ENCODE data around the gene GRSF1.
"Not testable (repeated sequence)": the region's sequence is repeated elsewhere in the genome, so short reads cannot be mapped to it uniquely, and the experiment has no call there.

Gene GRSF1

GRCh38 chr4:70818173-70818855 lies 21.4 kb downstream of the GRSF1 start:
- Mint-ChIP-seq H3K4me3 (no peak overlapping the region), H3K27me3 (no peaks in the 10 kb centered on the region), H3K9me3 (no peaks in the 10 kb centered on the region), H3K36me3 (ENCODE audit: low read depth) (peaks cover 67% of the 10 kb centered on the region), H3K4me1 (ENCODE audit: low read depth) (peaks cover 8% of the 10 kb centered on the region), H3K27ac (no peak overlapping the region)
- intact Hi-C loops (cut with micrococcal nuclease) = no loop called here

DNA sequence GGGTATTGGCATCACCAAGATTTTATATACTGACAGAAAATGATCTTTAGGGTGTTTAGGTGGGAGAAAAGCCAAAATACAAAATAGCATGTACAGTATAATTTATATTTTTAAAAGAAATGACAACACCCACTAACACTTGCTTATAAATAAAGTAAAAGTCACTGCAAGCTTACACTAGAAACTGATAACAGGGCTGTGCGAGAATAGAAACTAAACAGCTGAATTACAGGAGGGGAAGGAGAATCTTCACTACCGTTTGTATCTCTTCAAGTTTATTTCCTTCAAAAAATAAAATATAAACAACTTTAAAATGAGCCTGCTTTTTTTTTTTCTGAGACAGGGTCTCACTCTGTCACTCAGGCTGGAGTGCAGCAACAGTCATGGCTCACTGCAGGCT lies 22.8 kb downstream of the GRSF1 start:
- Mint-ChIP-seq H3K9me3 (no peaks in the 10 kb centered on the region), H3K27ac (no peak overlapping the region), H3K4me3 (no peak overlapping the region), H3K36me3 (ENCODE audit: low read depth) (peaks cover 53% of the 10 kb centered on the region), H3K27me3 (no peaks in the 10 kb centered on the region), H3K4me1 (ENCODE audit: low read depth) (peaks cover 8% of the 10 kb centered on the region)
- intact Hi-C loops (cut with micrococcal nuclease) = no loop called here

- H3K9me3 Mint-ChIP-seq = no peaks in the 10 kb centered on the region
- H3K4me1 Mint-ChIP-seq (ENCODE audit: low read depth) = peaks cover 8% of the 10 kb centered on the region
- intact Hi-C loops (cut with micrococcal nuclease) = no loop called here
- H3K27me3 Mint-ChIP-seq = no peaks in the 10 kb centered on the region
- H3K36me3 Mint-ChIP-seq (ENCODE audit: low read depth) = peaks cover 38% of the 10 kb centered on the region
- no peak overlapping the region for H3K4me3 Mint-ChIP-seq
- H3K27ac Mint-ChIP-seq = no peak overlapping the region
These were observed 24.3 kb downstream of the GRSF1 start for GRCh38 chr4:70815370-70815769.

GRCh38 chr4:70808151-70808550 lies 31.5 kb downstream of the GRSF1 start:
- Mint-ChIP-seq H3K9me3 (no peaks in the 10 kb centered on the region), H3K27me3 (no peaks in the 10 kb centered on the region), H3K4me3 (no peak overlapping the region), H3K36me3 (ENCODE audit: low read depth) (peaks cover 19% of the 10 kb centered on the region), H3K4me1 (ENCODE audit: low read depth) (peaks cover 5% of the 10 kb centered on the region), H3K27ac (no peak overlapping the region)
- intact Hi-C loops (cut with micrococcal nuclease) = no loop called here

DNA sequence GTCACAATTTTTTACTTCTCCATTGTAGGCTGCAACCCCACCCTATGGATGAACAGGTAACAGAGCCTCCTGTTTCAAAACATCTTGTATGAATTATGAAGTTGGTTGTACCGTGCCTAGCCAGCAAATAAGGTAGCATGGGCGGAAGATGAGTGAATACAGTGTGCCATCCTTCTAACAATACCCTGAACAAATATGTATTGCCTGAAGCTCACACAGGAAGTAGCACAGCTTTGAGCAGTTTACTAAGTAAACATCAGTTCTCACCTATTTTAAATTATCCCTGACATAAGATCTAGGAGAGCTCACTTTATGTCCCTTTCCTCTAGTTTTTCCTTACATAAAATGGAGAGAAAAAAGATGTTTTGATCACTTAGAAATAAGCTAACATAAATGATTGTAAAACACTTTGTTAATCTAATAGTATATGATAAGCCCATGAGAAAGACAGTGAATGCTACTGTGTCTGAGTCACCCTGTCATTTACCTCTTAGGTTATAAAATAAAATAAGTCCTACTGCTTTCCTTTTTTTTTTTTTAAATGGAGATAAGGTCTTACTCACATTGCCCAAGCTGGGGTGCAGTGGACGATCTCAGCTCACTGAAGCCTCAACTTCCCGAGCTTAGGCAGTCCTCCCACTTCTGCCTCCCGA lies 36.6 kb downstream of the GRSF1 start:
- H3K27me3 Mint-ChIP-seq = no peaks in the 10 kb centered on the region
- H3K36me3 Mint-ChIP-seq (ENCODE audit: low read depth) = peaks cover 42% of the 10 kb centered on the region
- intact Hi-C loops (cut with micrococcal nuclease) = no loop called here
- peaks cover 3% of the 10 kb centered on the region for H3K4me1 Mint-ChIP-seq (ENCODE audit: low read depth)
- H3K4me3 Mint-ChIP-seq = no peak overlapping the region
- no peaks in the 10 kb centered on the region for H3K9me3 Mint-ChIP-seq
- H3K27ac Mint-ChIP-seq = no peak overlapping the region

DNA sequence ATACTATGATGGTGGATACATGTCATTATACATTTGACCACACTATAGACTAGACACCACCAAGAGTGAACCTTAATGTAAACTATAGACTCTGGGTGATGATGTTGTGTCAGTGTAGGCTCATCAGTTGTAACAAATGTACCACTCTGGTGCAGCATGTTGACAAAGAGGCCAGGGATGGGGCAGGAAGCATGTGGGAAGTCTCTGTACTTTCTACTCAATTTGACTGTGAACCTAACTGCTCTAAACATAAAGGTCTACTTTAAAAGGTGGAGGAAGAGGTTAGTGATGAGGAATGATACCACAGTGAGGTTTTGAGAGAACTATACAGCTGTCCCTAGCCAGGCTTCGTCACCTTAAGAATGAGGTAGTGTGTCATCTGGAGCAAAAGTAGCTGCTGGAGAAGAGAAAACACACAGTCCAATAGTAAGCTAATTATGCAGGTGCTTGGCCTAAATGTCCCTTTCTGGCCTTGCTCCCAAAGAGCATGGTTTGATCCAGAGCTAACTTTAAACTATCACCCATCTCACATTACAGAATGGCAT lies 38.4 kb downstream of the GRSF1 start:
- Mint-ChIP-seq H3K27ac (no peak overlapping the region), H3K4me1 (ENCODE audit: low read depth) (no peaks in the 10 kb centered on the region), H3K36me3 (ENCODE audit: low read depth) (peaks cover 47% of the 10 kb centered on the region), H3K27me3 (no peaks in the 10 kb centered on the region), H3K4me3 (no peak overlapping the region), H3K9me3 (no peaks in the 10 kb centered on the region)
- intact Hi-C loops (cut with micrococcal nuclease) = no loop called here

DNA sequence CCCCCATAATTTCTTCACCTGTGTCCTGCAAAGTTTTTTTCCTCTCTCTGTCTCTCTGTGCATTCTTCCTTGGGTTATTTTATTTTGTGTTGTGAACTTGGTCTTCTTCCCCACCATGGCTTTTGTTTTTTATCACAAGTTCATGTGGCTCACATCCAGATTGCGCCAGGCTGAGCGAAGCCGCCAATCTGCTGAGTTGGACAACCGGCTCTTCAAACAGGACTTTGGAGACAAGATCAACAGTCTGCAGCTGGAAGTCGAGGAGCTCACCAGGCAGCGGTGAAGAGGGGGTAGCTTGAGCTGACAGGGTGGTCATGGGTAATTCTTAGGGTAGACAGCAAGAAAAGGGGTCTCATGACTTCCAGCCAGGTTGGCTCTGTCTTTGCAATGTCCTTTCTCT lies 46.1 kb downstream of the GRSF1 start:
- Mint-ChIP-seq H3K4me3 (no peak overlapping the region), H3K4me1 (ENCODE audit: low read depth) (no peaks in the 10 kb centered on the region), H3K9me3 (no peaks in the 10 kb centered on the region), H3K36me3 (ENCODE audit: low read depth) (peaks cover 69% of the 10 kb centered on the region), H3K27me3 (no peaks in the 10 kb centered on the region), H3K27ac (no peak overlapping the region)
- intact Hi-C loops (cut with micrococcal nuclease) = no loop called here

DNA sequence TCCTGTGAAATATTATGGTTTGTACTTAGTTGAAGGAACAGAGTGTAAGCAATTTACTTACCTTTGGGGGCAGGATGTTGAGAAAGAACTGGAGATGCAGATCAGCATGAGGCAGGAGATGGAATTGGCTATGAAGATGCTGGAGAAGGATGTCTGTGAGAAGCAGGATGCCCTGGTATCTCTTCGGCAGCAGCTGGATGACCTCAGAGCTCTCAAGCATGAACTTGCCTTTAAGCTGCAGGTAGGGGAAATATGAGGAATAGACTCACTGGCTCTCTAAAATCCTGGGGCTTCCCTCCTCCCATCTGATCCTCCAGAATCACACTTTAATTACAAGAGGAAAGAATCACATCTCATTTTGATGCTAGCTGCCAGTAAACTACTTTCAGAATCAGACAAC lies 51.0 kb downstream of the GRSF1 start:
- Mint-ChIP-seq H3K27ac (no peak overlapping the region), H3K4me1 (ENCODE audit: low read depth) (no peaks in the 10 kb centered on the region), H3K9me3 (no peaks in the 10 kb centered on the region), H3K36me3 (ENCODE audit: low read depth) (peaks cover 68% of the 10 kb centered on the region), H3K4me3 (no peak overlapping the region), H3K27me3 (no peaks in the 10 kb centered on the region)
- intact Hi-C loops (cut with micrococcal nuclease) = no loop called here

DNA sequence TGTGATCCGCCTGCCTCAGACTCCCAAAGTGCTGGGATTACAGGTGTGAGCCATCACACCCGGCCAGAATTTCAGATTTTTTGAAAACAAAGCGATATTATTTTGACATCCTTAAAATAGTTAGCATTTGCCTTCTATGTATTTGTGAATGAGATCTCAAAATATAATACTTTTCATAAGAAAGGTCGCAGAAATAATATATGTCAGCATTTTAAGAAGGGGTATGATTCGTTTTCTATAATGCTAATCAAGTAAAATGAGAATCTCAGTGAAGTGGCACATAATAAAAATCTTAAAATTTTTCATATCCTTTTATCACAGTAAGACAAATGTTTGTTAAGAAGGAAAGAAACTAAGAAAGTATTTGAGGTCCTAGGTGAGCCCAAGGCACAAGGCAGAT lies 52.2 kb downstream of the GRSF1 start:
- H3K4me3 Mint-ChIP-seq = no peak overlapping the region
- H3K4me1 Mint-ChIP-seq (ENCODE audit: low read depth) = no peaks in the 10 kb centered on the region
- H3K36me3 Mint-ChIP-seq (ENCODE audit: low read depth) = peaks cover 70% of the 10 kb centered on the region
- no peaks in the 10 kb centered on the region for H3K9me3 Mint-ChIP-seq
- H3K27me3 Mint-ChIP-seq = no peaks in the 10 kb centered on the region
- H3K27ac Mint-ChIP-seq = no peak overlapping the region
- intact Hi-C loops (cut with micrococcal nuclease) = no loop called here

GRCh38 chr4:70783096-70783495 lies 56.6 kb downstream of the GRSF1 start:
- Mint-ChIP-seq H3K4me3 (no peak overlapping the region), H3K4me1 (ENCODE audit: low read depth) (no peaks in the 10 kb centered on the region), H3K27ac (no peak overlapping the region), H3K36me3 (ENCODE audit: low read depth) (peaks cover 78% of the 10 kb centered on the region), H3K27me3 (no peaks in the 10 kb centered on the region), H3K9me3 (no peaks in the 10 kb centered on the region)
- intact Hi-C loops (cut with micrococcal nuclease) = no loop called here

DNA sequence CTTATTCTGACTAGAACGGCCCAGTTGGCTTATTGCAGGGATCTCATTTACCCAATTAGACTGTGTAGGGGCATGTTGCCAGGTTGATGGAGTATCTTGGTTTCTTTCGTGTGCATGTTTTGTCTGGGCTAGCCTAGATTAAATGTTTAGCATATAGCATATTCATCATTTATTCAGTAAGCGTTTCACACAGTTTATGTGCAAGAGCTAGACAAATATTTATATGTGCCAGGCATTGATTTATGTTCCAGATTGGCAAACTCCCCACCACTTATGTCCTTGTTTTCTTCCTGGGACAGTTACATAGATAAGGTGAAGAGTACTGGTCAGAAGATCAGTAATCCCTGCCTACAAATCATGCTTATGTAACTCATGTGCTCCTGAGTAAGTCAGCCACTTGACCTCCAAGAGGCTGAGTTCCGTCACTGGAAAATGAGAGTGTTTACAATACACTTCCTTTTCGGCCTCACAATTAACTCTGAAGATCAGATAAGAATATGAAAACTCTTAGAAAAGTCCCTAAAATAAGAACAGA lies 60.7 kb downstream of the GRSF1 start:
- no peak overlapping the region for H3K27ac Mint-ChIP-seq
- no peak overlapping the region for H3K4me3 Mint-ChIP-seq
- H3K4me1 Mint-ChIP-seq (ENCODE audit: low read depth) = no peaks in the 10 kb centered on the region
- no peaks in the 10 kb centered on the region for H3K27me3 Mint-ChIP-seq
- peaks cover 62% of the 10 kb centered on the region for H3K36me3 Mint-ChIP-seq (ENCODE audit: low read depth)
- intact Hi-C loops (cut with micrococcal nuclease) = loop anchor here (10.0 kb wide), 2 partner anchors 56 to 74 kb away; partner anchors contain the start of gene GRSF1
- H3K9me3 Mint-ChIP-seq = no peaks in the 10 kb centered on the region

DNA sequence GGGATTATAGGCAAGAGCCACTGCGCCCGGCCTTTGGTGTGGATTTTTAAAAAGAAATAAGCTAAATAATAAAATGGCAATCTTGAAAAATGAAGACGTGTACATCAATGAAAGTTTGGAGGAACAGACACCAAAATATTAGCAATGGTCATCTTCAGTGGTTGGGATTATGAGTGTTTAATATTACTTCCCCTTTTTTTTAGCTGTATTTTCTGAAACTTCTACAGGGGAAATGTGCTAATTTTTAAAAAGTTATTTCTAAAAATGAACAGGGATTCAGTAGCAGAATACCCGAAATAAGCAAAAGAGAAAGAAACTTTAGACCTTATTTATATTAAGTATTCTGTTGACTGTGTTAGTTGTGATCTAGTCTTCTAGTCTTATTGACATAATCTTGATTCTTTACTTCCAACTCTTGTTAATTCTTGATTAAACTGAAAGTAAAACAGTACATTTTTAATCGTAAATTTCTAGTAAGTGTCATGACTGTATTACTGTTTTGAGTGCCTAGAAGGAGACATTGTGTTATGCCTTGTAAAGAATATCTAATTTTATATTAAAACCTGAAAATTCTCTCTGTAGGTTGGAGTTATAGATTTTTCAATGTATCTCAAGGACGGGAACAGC lies 66.6 kb downstream of the GRSF1 start:
- Mint-ChIP-seq H3K9me3 (no peaks in the 10 kb centered on the region), H3K27me3 (no peaks in the 10 kb centered on the region), H3K4me3 (no peak overlapping the region), H3K27ac (peak overlapping the region; percentile 57), H3K4me1 (ENCODE audit: low read depth) (no peaks in the 10 kb centered on the region), H3K36me3 (ENCODE audit: low read depth) (peaks cover 35% of the 10 kb centered on the region)
- intact Hi-C loops (cut with micrococcal nuclease) = loop anchor here (10.0 kb wide), 2 partner anchors 62 to 68 kb away; partner anchors contain the start of gene GRSF1

DNA sequence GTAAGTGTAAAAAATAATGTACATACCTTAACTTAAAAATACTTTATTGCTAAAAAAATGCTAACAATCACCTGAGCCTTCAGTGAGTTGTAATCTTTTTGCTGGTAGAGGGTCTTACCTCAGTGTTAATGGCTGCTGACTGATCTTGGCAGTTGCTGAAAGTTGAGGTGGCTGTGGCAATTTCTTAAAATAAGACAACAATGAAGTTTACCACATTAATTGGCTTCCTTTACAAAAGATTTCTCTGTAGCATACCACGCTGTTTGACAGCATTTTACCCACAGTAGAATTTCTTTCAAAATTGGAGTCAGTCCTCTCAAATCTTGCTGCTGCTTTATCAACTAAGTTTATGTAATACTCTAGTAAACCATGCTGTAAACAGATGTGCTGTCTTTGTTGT lies 70.3 kb downstream of the GRSF1 start:
- H3K27me3 Mint-ChIP-seq; H3K9me3 Mint-ChIP-seq; H3K27ac Mint-ChIP-seq; intact Hi-C loops (cut with micrococcal nuclease); H3K4me1 Mint-ChIP-seq (ENCODE audit: low read depth); H3K4me3 Mint-ChIP-seq: not testable (repeated sequence)
- peaks cover 59% of the 10 kb centered on the region for H3K36me3 Mint-ChIP-seq (ENCODE audit: low read depth)

DNA sequence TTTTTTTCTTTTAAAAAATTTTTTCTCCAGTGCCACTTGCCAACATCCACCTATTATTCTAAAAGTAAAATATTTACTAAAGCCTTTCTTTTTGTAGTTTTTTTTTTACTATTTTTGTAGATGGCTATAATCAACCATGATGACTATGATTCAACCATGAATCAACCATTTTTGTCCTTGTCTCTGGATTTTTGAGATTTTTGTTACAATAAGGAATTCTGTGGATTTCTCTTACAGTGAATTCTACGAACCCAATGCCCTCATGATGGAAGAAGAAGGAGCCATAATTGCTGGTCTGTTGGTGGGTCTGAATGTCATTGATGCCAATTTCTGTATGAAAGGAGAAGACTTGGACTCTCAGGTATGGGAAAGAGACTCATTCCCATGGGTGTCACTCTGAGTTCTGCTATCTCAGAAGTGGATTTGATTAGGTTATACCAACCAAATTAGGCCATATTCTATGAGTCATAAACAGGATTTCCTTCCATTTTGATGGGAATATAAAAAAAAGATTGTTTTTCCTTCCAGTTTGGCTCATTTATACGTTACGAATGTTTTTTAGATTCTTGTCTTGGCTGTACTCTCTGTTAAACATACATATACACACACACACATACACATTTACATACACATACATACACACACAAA lies 71.3 kb downstream of the GRSF1 start:
- H3K4me3 Mint-ChIP-seq = no peak overlapping the region
- peaks cover 68% of the 10 kb centered on the region for H3K36me3 Mint-ChIP-seq (ENCODE audit: low read depth)
- H3K27ac Mint-ChIP-seq = no peak overlapping the region
- intact Hi-C loops (cut with micrococcal nuclease) = no loop called here
- H3K27me3 Mint-ChIP-seq = no peaks in the 10 kb centered on the region
- H3K9me3 Mint-ChIP-seq = no peaks in the 10 kb centered on the region
- no peaks in the 10 kb centered on the region for H3K4me1 Mint-ChIP-seq (ENCODE audit: low read depth)

All from dendritic cell treated with granulocyte-macrophage colony-stimulating factor and Interleukin-4, amounts not matched to agents 40 ng/mL and 50 ng/mL, for 4 days (primary cell).